Sigmoid colon (tissue), 3 donors: Measurements from ENCODE around the gene HTRA2.

Experiments used
- POLR2A ChIP-seq, 2 donors: fragments of 450-650 bp; IDR thresholded peaks; one replicate each; pipeline ENCODE4 v1.6.1; 2016; ENCODE audit warnings: antibody characterized with exemption in 2 of 2, mild to moderate bottlenecking in 2 of 2, moderate library complexity in 2 of 2
- TF ChIP-seq, protein P1 (sequence below), 4 experiments: fragments of 450-650 bp in 3 of 4; fragments of 200-600 bp in 1 of 4; IDR thresholded peaks; one replicate each; pipeline ENCODE4 v1.5.1; 2016 to 2019; ENCODE audit warnings: antibody characterized with exemption in 4 of 4, mild to moderate bottlenecking in 3 of 4, moderate library complexity in 2 of 4

- TF ChIP-seq, protein P1, sequence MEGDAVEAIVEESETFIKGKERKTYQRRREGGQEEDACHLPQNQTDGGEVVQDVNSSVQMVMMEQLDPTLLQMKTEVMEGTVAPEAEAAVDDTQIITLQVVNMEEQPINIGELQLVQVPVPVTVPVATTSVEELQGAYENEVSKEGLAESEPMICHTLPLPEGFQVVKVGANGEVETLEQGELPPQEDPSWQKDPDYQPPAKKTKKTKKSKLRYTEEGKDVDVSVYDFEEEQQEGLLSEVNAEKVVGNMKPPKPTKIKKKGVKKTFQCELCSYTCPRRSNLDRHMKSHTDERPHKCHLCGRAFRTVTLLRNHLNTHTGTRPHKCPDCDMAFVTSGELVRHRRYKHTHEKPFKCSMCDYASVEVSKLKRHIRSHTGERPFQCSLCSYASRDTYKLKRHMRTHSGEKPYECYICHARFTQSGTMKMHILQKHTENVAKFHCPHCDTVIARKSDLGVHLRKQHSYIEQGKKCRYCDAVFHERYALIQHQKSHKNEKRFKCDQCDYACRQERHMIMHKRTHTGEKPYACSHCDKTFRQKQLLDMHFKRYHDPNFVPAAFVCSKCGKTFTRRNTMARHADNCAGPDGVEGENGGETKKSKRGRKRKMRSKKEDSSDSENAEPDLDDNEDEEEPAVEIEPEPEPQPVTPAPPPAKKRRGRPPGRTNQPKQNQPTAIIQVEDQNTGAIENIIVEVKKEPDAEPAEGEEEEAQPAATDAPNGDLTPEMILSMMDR (IDR thresholded peaks at IDR 0.05), result no peak
- no peak for TF ChIP-seq POLR2A (IDR thresholded peaks at IDR 0.05)
Measured at GRCh38 chr2:74496997-74497776, 32.5 kb upstream of the HTRA2 start.
